Measurements from ENCODE around the gene C3.
"Not testable (repeated sequence)": the region's sequence is repeated elsewhere in the genome, so short reads cannot be mapped to it uniquely, and the experiment has no call there.

The C3 gene

DNA sequence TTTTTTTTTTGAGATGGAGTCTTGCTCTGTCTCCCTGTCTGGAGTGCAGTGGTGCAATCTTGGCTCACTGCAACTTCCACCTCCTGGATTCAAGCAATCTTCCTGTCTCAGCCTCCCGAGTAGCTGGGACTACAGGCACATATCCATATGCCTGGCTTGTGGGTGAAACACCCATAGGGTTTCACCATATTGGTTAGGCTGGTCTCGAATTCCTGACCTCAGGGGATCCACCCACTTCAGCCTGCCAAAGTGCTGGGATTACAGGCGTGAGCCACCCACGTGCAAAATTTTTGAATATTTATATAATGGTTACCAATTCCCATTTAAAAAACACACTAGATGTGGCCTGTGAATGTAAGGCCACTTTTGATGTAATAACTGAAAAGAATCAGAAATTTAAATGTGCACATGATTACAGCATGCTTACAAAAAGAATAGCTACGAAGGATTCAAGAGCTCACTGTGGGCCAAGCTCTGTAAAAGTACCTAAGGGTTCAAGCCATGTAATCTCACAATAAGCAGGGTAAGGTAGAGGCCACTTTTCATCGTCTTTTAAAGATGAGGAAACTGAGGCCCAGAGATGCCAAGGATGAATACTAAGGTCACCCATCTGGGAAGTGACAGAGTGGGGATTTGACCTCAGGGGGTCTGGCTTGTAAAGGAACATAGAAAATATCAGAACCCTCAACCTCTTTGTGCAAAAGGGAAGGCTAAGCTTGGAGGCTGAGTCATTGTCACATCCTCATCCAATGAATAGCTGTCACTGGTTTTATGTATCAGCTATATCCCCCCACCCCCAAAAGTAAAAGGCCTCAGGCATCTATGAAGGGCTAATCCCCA is 68.3 kb downstream of the C3 start:
- TF ChIP-seq, protein P1, sequence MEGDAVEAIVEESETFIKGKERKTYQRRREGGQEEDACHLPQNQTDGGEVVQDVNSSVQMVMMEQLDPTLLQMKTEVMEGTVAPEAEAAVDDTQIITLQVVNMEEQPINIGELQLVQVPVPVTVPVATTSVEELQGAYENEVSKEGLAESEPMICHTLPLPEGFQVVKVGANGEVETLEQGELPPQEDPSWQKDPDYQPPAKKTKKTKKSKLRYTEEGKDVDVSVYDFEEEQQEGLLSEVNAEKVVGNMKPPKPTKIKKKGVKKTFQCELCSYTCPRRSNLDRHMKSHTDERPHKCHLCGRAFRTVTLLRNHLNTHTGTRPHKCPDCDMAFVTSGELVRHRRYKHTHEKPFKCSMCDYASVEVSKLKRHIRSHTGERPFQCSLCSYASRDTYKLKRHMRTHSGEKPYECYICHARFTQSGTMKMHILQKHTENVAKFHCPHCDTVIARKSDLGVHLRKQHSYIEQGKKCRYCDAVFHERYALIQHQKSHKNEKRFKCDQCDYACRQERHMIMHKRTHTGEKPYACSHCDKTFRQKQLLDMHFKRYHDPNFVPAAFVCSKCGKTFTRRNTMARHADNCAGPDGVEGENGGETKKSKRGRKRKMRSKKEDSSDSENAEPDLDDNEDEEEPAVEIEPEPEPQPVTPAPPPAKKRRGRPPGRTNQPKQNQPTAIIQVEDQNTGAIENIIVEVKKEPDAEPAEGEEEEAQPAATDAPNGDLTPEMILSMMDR (IDR thresholded peaks at IDR 0.05; ENCODE audit: low read length, missing control alignments) = no peak
- DNase-seq (ENCODE audit: low read depth) = no peak
- no peak overlapping the region for H3K4me3 ChIP-seq (replicated peaks; ENCODE audit: low read depth, low read length)

DNA sequence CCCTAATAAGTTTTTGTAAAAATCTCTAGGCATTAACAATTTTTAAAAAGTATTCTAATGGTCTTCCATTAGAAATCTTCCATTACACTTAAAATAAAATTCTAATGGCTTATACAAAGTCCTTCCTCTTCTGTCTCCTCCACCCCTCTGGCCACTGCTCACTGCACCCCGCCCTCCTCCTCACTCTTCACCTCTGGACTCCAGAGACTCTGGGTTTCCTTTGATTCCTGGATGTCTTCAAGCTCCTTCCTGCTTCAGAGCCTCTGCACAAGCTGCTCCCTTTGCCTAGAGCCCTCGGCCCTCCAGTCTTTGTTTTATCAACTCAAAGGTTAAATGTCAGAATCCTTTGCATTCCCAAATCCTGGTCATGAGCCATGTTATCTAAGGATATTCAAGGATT is 71.3 kb downstream of the C3 start:
- TF ChIP-seq, protein P1 (IDR thresholded peaks at IDR 0.05; ENCODE audit: low read length, missing control alignments) = no peak

DNA sequence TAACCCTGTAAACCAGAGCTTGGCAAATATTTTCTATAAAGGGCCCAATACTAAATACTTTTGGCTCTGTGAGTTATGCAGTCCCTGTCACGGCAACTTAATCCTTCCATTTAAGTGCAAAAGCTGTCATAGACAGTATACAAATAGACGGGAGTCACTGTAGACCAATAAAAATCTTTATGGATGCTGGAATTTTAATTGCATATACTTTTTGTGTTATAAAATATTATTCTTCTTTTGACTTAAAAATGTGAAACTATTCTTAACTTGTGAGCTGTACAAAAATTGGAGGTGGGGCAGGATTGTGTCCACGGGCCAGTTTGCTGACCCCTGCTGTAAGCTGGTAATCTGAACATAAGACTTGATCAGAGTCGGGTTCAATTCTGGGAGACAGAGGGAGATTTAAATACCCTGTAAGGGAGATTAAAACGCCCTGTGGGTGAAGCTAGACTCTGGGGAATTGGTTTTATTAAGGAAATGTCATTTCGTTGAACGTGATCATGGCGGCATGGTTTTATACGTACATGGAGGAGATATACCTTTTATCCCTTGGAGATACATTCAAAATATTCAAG is 72.2 kb downstream of the C3 start:
- TF ChIP-seq, protein P1 (IDR thresholded peaks at IDR 0.05; ENCODE audit: low read length, missing control alignments) = no peak
- no peak for DNase-seq (ENCODE audit: low read depth)
- no peak overlapping the region for H3K4me3 ChIP-seq (replicated peaks; ENCODE audit: low read depth, low read length)

More for the DNA sequence above, 71.3 kb downstream of the C3 start:
- no peak for DNase-seq (ENCODE audit: low read depth)
- no peak overlapping the region for H3K4me3 ChIP-seq (replicated peaks; ENCODE audit: low read depth, low read length)

DNA sequence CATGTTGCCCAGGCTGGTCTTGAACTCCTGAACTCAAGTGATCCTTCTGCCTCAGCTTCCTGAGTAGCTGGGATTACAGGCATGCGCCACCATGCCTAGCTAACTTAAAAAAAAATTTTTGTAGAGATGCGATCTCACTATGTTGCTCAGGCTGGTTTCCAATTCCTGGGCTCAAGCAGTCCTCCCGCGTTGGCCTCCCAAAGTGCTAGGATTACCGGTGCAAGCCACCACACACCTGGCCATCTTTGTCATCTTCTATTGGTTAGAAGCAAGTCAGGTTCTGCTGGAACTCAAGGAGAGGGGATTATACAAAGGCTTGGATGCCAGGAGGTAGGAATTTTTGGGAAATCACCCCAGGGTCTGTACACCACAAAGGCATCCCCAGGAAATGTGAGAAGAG is 75.7 kb downstream of the C3 start:
- DNase-seq (ENCODE audit: low read depth) = no peak
- H3K4me3 ChIP-seq (replicated peaks; ENCODE audit: low read depth, low read length) = no peak overlapping the region
- TF ChIP-seq, protein P1 (IDR thresholded peaks at IDR 0.05; ENCODE audit: low read length, missing control alignments) = no peak

DNA sequence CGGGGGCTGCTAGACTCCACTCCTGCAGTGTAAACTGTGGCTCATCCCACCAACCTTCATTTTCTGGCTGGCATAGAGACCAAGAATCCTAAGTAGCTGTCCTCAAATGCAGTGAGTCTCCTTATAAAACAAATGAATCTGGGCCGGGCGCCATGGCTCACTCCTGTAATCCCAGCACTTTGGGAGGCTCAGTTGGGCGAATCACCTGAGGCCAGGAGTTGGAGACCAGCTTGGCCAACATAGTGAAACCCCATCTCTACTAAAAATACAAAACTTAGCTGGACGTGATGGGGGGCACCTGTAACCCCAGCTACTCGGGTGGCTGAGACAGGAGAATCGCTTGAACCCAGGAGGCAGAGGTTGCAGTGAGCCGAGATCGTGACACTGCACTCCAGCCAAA is 80.1 kb downstream of the C3 start:
- not testable (repeated sequence) for DNase-seq (ENCODE audit: low read depth); H3K4me3 ChIP-seq (replicated peaks; ENCODE audit: low read depth, low read length)

DNA sequence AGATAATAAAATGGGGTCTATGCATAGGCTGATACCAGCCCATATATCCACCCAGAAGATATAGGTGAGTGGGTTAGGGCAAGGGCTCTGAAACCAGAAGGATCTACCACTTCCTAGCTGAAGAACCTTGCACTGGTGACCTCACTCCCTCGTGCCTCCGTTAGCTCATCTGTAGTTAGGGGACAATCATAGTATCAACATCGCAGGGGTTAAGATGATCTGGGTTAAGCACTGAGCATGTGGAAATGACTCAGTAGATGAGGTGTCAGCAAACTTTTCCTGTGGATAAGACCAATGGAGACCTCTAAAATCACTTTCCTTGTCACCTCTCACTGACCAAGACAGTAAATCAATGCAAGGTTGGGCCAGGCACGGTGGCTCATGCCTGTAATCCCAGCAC is 81.0 kb downstream of the C3 start:
- TF ChIP-seq, protein P1 (IDR thresholded peaks at IDR 0.05; ENCODE audit: low read length, missing control alignments) = no peak
- no peak overlapping the region for H3K4me3 ChIP-seq (replicated peaks; ENCODE audit: low read depth, low read length)
- DNase-seq (ENCODE audit: low read depth) = no peak

DNA sequence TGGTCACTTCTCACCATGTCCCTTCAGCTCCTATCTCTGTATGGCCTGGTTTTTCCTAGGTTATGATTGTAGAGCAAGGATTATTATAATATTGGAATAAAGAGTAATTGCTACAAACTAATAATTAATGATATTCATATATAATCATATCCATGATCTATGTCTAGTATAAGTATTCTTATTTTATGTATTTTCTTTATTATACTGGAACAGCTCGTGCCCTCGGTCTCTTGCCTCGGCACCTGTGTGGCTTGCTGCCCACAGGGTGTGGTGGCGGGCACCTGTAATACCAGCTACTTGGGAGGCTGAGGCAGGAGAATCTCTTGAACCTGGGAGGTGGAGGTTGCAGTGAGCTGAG is 87.0 kb downstream of the C3 start:
- not testable (repeated sequence) for H3K4me3 ChIP-seq (replicated peaks; ENCODE audit: low read depth, low read length); DNase-seq (ENCODE audit: low read depth)
